Inferior parietal cortex (tissue), 1 donor: ENCODE measurements around the gene SELENOI.
"Not testable (repeated sequence)": the region's sequence is repeated elsewhere in the genome, so short reads cannot be mapped to it uniquely, and the experiment has no call there.

ENCODE experiments used
- DNase-seq: peaks from one replicate; pipeline ENCODE4 v3.0.0-alpha.2; 2016; ENCODE audit errors: extremely low spot score

SELENOI gene

GRCh38 chr2:26356771-26357170, 10.8 kb downstream of the SELENOI start:
- DNase-seq, result no peak

DNA sequence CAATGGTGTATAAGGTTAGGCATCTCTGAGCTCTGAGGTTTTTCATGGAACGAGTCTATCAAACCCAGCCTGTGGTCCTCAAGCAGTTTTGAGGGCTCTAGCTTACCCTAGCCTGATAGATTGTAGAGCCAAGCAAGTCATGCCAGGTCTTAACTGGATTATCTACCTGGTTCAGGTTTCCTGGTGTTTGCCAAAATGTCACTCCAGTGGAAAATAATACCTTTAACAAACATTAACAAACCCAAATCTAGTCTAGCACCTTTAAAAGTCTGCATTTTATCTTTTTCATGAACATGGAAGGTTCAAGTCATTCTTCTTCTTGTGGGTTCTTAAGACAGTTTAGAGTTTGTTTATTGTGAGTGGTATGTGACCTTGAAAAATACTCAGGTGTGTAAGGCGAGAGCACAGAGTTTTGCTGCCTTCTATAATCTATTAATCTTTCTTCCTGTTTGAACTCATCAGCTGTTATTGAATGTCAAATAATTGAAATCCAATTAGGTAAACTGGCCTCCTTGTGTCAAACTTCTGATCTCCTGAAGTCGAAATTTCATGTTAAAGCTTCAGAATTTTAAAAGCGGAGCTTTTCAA, 14.0 kb downstream of the SELENOI start:
- no peak for DNase-seq

- DNase-seq, result no peak
Observed at GRCh38 chr2:26363323-26363722, 17.4 kb downstream of the SELENOI start.

DNA sequence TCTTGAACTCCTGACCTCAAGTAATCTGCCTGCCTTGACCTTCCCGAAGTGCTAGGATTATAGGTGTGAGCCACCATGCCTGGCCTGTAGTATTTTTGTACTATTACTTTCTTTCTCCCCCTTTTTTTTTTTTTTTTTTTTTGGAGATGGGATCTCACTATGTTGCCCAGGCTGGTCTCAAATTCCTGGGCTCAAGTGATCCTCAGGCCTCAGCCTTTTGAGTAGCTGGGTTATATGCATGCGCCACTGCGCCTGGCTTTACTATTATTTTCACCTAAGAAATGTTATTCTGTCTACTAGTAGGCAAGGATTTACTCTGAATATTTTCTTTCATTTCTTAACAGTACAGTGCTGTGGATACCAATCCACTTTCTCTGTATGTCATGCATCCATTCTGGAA, 18.0 kb downstream of the SELENOI start:
- DNase-seq, result no peak

DNA sequence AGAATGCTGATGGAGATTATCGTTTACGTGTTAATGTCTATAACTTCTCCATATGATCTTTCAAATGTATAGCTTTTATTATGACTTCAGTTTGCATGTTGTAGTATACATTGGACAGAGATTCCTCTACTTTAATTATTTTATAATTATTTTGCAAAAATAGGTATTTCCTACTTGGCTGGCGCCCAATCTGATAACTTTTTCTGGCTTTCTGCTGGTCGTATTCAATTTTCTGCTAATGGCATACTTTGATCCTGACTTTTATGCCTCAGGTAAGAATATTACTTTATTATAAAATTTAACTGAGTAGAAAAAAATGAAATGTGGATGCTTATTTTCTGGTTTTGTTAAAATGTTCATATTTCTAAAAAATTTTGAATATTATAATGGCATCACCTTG, 18.7 kb downstream of the SELENOI start:
- DNase-seq, result no peak

DNA sequence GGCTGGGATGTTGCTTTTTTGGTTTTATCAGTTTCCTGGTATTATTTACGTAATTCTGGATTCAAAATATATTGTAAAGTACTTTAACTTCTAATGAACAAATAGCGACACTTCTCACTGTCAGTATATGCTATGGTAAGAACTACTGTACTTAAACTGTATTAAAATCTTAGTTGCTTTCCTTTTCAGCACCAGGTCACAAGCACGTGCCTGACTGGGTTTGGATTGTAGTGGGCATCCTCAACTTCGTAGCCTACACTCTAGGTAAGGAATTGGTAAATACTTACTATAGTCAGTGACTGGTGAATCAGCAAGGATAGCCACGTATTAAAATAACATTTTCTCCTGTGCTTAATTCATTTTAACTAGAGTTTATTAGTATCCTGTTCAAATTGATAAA, 21.0 kb downstream of the SELENOI start:
- no peak for DNase-seq

GRCh38 chr2:26369664-26370063, 23.7 kb downstream of the SELENOI start:
- DNase-seq, result not testable (repeated sequence)

DNA sequence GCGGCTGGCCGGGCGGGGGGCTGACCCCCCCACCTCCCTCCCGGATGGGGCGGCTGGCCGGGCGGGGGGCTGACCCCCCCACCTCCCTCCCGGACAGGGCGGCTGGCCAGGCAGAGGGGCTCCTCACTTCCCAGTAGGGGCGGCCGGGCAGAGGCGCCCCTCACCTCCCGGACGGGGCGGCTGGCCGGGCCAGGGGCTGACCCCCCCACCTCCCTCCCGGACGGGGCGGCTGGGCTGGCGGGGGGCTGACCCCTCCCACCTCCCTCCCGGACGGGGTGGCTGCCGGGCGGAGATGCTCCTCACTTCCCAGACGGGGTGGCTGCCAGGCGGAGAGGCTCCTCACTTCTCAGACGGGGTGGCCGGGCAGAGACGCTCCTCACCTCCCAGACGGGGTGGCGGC, 25.0 kb downstream of the SELENOI start:
- DNase-seq, result not testable (repeated sequence)

DNA sequence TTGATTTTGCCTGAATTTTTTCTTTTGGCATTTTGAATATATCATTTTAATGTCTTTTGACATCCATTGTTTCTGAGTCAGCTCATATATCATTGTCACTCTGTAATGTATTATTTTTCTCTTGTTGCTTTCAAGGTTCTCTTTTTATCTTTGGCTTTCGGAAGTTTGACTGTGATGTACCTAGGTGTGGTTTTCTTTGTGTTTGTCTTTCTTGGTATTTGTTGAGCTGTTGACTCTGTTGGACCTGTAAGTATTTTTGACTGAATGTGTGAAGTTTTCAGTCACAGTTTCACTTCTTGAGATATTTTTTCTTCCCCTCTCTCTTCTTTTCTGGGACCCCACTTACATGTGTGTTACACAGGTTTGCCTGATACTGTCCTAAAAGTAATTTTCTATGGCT, 30.9 kb downstream of the SELENOI start:
- no peak for DNase-seq

GRCh38 chr2:26380281-26380680, 34.3 kb downstream of the SELENOI start:
- no peak for DNase-seq

DNA sequence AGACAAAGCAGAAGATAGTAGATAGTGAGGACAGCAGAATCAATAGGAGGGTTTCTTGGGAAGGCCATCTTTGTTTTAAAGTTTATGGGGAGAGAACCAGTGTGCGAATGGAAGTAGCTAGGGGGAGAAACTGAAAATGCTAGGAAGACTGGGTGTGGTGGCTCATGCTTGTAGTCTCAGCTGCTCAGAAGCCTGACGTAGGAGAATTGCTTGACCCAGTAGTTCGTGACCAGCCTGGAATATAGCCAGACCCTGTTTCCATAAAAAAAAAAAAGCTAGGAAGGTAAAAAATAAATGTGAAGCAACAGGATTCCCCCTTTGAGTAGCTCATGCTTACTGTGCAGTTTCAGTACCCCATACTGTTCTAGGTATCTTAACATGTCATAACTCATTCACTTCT, 36.6 kb downstream of the SELENOI start:
- no peak for DNase-seq

DNA sequence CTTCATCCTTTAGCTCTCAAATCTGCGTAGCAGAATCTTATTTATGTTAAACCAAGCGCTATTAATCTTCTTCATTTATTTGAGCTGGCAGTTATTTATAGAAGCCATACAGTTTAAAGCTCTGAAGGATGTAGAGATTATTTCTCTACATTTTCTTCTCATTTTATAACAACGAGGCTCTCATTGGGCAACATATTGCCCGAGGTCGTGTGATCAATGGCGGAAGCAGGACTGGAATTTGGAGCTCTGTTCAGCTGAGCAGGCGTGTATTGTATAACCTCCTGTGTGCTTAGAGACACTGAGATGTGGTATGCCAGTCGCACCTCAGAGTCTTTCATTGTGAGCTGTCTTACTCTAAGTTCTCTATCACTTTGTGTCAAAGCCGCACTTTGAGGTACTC, 38.2 kb downstream of the SELENOI start:
- DNase-seq, result no peak

GRCh38 chr2:26384597-26384996, 38.7 kb downstream of the SELENOI start:
- DNase-seq, result no peak

DNA sequence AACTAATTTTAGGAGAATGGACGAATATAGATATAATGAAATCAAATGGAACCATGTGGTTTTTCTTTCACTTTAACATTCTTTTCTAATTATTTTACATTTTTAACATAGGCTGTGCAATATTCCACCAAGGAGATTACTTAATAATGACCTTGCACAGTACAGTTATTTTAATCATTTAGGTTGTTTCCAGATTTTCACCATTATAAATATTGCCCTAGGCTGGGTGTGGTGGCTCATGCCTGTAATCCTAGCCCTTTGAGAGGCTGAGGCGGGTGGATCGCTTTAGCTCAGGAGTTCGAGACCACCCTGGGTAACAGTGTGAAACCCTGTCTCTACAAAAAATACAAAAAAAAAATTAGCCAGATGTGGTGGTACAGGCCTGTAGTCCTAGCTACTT, 41.2 kb downstream of the SELENOI start:
- DNase-seq, result no peak

- DNase-seq, result no peak
Observed at GRCh38 chr2:26394694-26395093, 48.8 kb downstream of the SELENOI start.

GRCh38 chr2:26395394-26395793, 49.5 kb downstream of the SELENOI start:
- DNase-seq, result no peak

DNA sequence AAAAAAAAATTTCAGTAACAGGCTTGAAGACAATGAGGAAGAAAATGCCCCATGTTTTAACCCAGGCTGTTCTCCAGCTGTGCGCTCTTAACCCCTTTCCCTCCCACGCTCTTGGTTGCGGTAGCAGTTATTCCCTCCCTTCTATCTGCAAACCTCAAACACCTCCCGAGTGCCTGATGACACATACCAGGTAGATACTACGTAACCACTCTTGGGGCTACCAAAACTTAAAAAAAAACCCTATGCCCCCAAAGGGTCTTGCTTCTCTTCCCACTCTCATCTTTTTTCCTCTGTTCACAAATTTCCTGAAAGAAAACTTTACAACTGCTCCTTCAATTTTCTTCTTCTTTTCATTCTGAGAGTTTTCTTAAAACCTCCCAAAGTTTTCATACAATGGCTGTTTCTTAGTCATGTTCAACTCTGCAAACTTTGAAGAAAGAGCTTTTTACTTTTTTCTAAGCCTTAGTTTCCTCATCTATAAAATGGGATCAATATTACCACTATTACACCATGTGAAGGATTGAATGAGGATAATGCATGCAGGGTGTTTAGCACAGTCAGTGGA, 50.9 kb downstream of the SELENOI start:
- DNase-seq, result no peak

- DNase-seq, result no peak
Observed at GRCh38 chr2:26399771-26400376, 53.9 kb downstream of the SELENOI start.

- DNase-seq, result no peak
Observed at GRCh38 chr2:26400723-26401122, 54.8 kb downstream of the SELENOI start.

DNA sequence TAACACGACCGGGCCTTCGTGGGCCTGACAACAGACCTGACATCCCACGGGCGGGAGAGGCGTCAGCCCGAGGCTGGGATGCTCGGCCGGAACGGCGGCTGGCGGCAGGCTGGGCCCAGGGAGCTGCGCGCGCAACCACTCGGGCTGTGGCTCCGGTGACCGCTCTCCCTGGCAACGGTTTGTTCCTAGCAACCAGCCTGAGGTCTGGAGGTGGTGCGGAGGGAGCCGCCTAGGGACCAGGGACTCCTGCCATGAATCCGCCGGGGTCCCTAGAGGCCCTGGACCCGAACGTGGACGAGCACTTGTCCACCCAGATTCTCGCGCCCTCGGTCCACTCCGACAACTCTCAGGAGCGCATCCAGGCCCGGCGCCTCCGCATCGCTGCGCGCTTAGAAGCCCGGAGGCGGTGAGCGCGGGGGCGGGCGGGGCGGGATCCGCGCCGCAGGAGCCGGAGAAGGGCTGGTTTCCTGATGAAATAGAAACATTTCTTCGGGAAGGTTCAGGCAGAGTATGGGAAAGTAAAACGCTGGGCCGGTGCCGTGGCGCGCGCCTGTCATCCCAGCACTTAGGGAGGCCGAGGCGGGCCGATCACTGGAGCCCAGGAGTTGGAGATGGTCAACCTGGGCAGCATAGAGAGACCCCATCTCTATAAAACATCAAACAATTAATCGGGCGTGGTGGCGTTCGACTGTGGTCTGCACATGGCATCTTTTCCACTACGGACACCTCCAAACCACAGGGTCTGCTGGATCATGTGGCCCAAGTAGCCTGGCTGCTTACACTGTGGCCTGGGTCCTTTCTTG, 56.0 kb downstream of the SELENOI start, which contains the start of gene DRC1:
Gene DRC1 (plus strand): TSS at position 182 of the 803 bp plus-strand sequence. CDS start 70 bp downstream, at position 252.
- peak; percentile 43 for DNase-seq

DNA sequence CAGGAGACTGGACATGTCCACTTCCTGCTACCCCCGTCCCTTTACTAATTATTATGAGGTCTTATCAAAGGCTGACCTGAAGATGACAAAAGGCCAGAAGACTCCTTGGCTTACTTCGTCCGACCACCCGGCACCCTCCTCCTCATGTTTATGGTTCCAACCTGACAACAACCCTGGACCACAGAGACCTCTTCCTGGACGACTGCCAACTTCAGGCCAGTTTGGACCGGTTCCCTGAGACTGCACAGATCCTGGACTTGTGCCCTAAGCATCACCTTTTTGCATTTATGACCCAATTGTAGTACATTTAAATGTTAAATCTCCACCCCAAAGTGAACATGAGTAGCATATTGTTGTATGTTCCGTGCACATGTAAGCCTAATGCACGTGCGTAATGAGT, 61.6 kb downstream of the SELENOI start:
- DNase-seq, result no peak

GRCh38 chr2:26409785-26410184, 63.8 kb downstream of the SELENOI start:
- no peak for DNase-seq

- no peak for DNase-seq
Observed at GRCh38 chr2:26410764-26411243, 64.9 kb downstream of the SELENOI start.
